Osteoblast (primary cell): ENCODE data around the gene VPS51. TPM values are rescaled to one million over a fixed set of nuclear protein-coding genes. Genes with fewer than 3 reads are reported as not detected.
A peak's percentile ranks its signal among the peaks of the same experiment; 100 is the strongest.

Experiments used
- DNase-seq: peaks from one replicate; pipeline ENCODE4 v3.0.0; 2011; ENCODE audit warnings: low spot score, mixed read lengths; ENCODE audit not compliant: insufficient read length; ENCODE audit errors: missing footprints
- H2AFZ ChIP-seq: 2 replicates; pipeline ENCODE4 v1.6.0; 2011; ENCODE audit warnings: mild to moderate bottlenecking, low read length
- H3K27ac ChIP-seq: 2 replicates; pipeline ENCODE4 v1.5.1; 2011; ENCODE audit warnings: mild to moderate bottlenecking, low read depth, low read length, moderate library complexity
- H3K27me3 ChIP-seq: 2 replicates; pipeline ENCODE4 v1.6.0; 2012; ENCODE audit warnings: mild to moderate bottlenecking, control low read depth, inconsistent platforms, low read length, moderate library complexity; ENCODE audit not compliant: insufficient read depth
- H3K36me3 ChIP-seq: 2 replicates; pipeline ENCODE4 v1.5.1; 2011; ENCODE audit warnings: mild to moderate bottlenecking, low read length, control low read depth, moderate library complexity; ENCODE audit not compliant: insufficient read depth
- H3K4me1 ChIP-seq: 2 replicates; pipeline ENCODE4 v1.5.1; 2011; ENCODE audit warnings: mild to moderate bottlenecking, low read length, control low read depth, moderate library complexity; ENCODE audit not compliant: insufficient read depth
- H3K4me2 ChIP-seq: 2 replicates; pipeline ENCODE4 v1.6.0; 2011; ENCODE audit warnings: mild to moderate bottlenecking, low read length; ENCODE audit not compliant: insufficient read depth
- H3K4me3 ChIP-seq: fragments of 200-600 bp; sonication (generic); 3 replicates; pipeline ENCODE4 v1.5.1; 2012; ENCODE audit warnings: mild to moderate bottlenecking, low read length, inconsistent platforms; ENCODE audit not compliant: insufficient read depth
- H3K79me2 ChIP-seq: 2 replicates; pipeline ENCODE4 v1.6.0; 2012; ENCODE audit warnings: mild to moderate bottlenecking, low read length, control low read depth, inconsistent platforms; ENCODE audit not compliant: insufficient read depth
- H3K9me3 ChIP-seq: 2 replicates; pipeline ENCODE4 v1.5.1; 2011; ENCODE audit warnings: low read depth, low read length, control low read depth
- H4K20me1 ChIP-seq: 2 replicates; pipeline ENCODE4 v1.6.0; 2012; ENCODE audit warnings: mild to moderate bottlenecking, low read length, control low read depth; ENCODE audit not compliant: insufficient read depth
- CTCF ChIP-seq: IDR thresholded peaks from 2 replicates; pipeline ENCODE4 v1.5.1; 2011; ENCODE audit warnings: mild to moderate bottlenecking, low read depth, low read length, moderate library complexity; ENCODE audit errors: extremely low read depth
- total RNA-seq: library from RNA; depleted of rRNA; stranded (reverse); fragments of >200 nt; gene quantifications from 2 replicates; pipeline ENCODE4 v1.2.3, GENCODE V29; 2012

Gene VPS51
- total RNA-seq, 1 donor = 153 TPM

- H3K79me2 ChIP-seq = peaks cover 19% of the 10 kb centered on the region
- H3K4me2 ChIP-seq = no peak overlapping the region
- no peak overlapping the region for H3K4me3 ChIP-seq
- H3K9me3 ChIP-seq = no peaks in the 10 kb centered on the region
- no peak for DNase-seq
- peaks cover 27% of the 10 kb centered on the region for H3K4me1 ChIP-seq
- no peak for TF ChIP-seq CTCF
- H3K27me3 ChIP-seq = no peaks in the 10 kb centered on the region
- H3K27ac ChIP-seq = no peak overlapping the region
- peaks cover 26% of the 10 kb centered on the region for H3K36me3 ChIP-seq
- H4K20me1 ChIP-seq = peaks cover 21% of the 10 kb centered on the region
- no peak overlapping the region for H2AFZ ChIP-seq
These were observed 18.6 kb downstream of the VPS51 start for GRCh38 chr11:65114538-65115171.

GRCh38 chr11:65115361-65116082 is 19.5 kb downstream of the VPS51 start:
- peaks cover 26% of the 10 kb centered on the region for H3K79me2 ChIP-seq
- TF ChIP-seq CTCF = no peak

GRCh38 chr11:65116370-65117205 is 20.6 kb downstream of the VPS51 start:
- Histone ChIP-seq H2AFZ (no peak overlapping the region), H3K36me3 (peaks cover 42% of the 10 kb centered on the region), H3K4me3 (peak overlapping the region; percentile 97), H3K27ac (peak overlapping the region; percentile 93), H3K9me3 (no peaks in the 10 kb centered on the region), H3K27me3 (no peaks in the 10 kb centered on the region), H4K20me1 (peaks cover 7% of the 10 kb centered on the region), H3K4me1 (peaks cover 34% of the 10 kb centered on the region), H3K4me2 (peak overlapping the region; percentile 91), H3K79me2 (peaks cover 37% of the 10 kb centered on the region)
- no peak for TF ChIP-seq CTCF
- peak; percentile 97 for DNase-seq

More at GRCh38 chr11:65115361-65116082, 19.5 kb downstream of the VPS51 start:
- peaks cover 35% of the 10 kb centered on the region for H3K36me3 ChIP-seq
- peak overlapping the region; percentile 97 for H3K4me3 ChIP-seq
- H3K4me1 ChIP-seq = peaks cover 27% of the 10 kb centered on the region
- no peaks in the 10 kb centered on the region for H3K27me3 ChIP-seq
- H3K9me3 ChIP-seq = no peaks in the 10 kb centered on the region
- no peak overlapping the region for H3K4me2 ChIP-seq
- peak; percentile 59 for DNase-seq
- no peak overlapping the region for H3K27ac ChIP-seq
- peaks cover 15% of the 10 kb centered on the region for H4K20me1 ChIP-seq
- H2AFZ ChIP-seq = no peak overlapping the region
